HEK293 (cell line): Measurements from ENCODE around the gene GPATCH4.
A peak's percentile ranks its signal among the peaks of the same experiment; 100 is the strongest.

ENCODE experiments used
- FEZF1 ChIP-seq: fragments of 450-650 bp; formaldehyde crosslinking; IDR thresholded peaks from 2 replicates; pipeline ENCODE4 v1.5.1; 2016; ENCODE audit warnings: missing biosample characterization, missing genetic modification characterization
- GFI1B ChIP-seq: fragments of 450-650 bp; formaldehyde crosslinking; IDR thresholded peaks from 2 replicates; pipeline ENCODE4 v1.5.1; 2016; ENCODE audit warnings: missing biosample characterization, missing genetic modification characterization
- PRDM1 ChIP-seq: fragments of 450-650 bp; formaldehyde crosslinking; IDR thresholded peaks from 2 replicates; pipeline ENCODE4; 2016; ENCODE audit warnings: missing biosample characterization, missing genetic modification characterization
- REPIN1 ChIP-seq: fragments of 450-650 bp; formaldehyde crosslinking; IDR thresholded peaks from 2 replicates; pipeline ENCODE4 v1.5.1; 2017; ENCODE audit warnings: missing biosample characterization, missing genetic modification characterization, low read depth
- SCRT2 ChIP-seq: fragments of 450-650 bp; formaldehyde crosslinking; IDR thresholded peaks from 2 replicates; pipeline ENCODE4 v1.5.1; 2016; ENCODE audit warnings: missing biosample characterization, missing genetic modification characterization
- SP7 ChIP-seq: fragments of 450-650 bp; formaldehyde crosslinking; IDR thresholded peaks from 2 replicates; pipeline ENCODE4 v1.5.1; 2016; ENCODE audit warnings: missing biosample characterization, missing genetic modification characterization
- TCF7L2 ChIP-seq: IDR thresholded peaks from 2 replicates; pipeline ENCODE4 v1.6.1; 2011; ENCODE audit warnings: low read depth, mild to moderate bottlenecking, inconsistent platforms, low read length, moderate library complexity, borderline replicate concordance
- TRIM28 ChIP-seq: IDR thresholded peaks from 2 replicates; pipeline ENCODE4 v1.6.1; 2011; ENCODE audit warnings: low read length, control low read depth, borderline replicate concordance
- YY2 ChIP-seq: fragments of 450-650 bp; formaldehyde crosslinking; IDR thresholded peaks from 2 replicates; pipeline ENCODE4 v1.5.1; 2016; ENCODE audit warnings: missing biosample characterization, missing genetic modification characterization
- ZBTB21 ChIP-seq: fragments of 450-650 bp; formaldehyde crosslinking; IDR thresholded peaks from 2 replicates; pipeline ENCODE4 v1.5.1; 2017; ENCODE audit warnings: missing biosample characterization, missing genetic modification characterization
- ZEB2 ChIP-seq: fragments of 450-650 bp; formaldehyde crosslinking; IDR thresholded peaks from 2 replicates; pipeline ENCODE4 v1.5.1; 2016; ENCODE audit warnings: missing biosample characterization, missing genetic modification characterization
- ZFP41 ChIP-seq: fragments of 450-650 bp; formaldehyde crosslinking; IDR thresholded peaks from 2 replicates; pipeline ENCODE4 v1.5.1; 2016; ENCODE audit warnings: missing biosample characterization, missing genetic modification characterization, borderline replicate concordance
- ZNF175 ChIP-seq: fragments of 450-650 bp; formaldehyde crosslinking; IDR thresholded peaks from 2 replicates; pipeline ENCODE4 v1.5.1; 2016; ENCODE audit warnings: missing biosample characterization, missing genetic modification characterization
- ZNF184 ChIP-seq: fragments of 450-650 bp; IDR thresholded peaks from 2 replicates; pipeline ENCODE4 v1.5.1; 2018; ENCODE audit warnings: missing biosample characterization, mild to moderate bottlenecking, missing genetic modification characterization
- ZNF366 ChIP-seq: fragments of 450-650 bp; formaldehyde crosslinking; conservative IDR thresholded peaks from 2 replicates; pipeline ENCODE4 v1.5.1; 2016; ENCODE audit warnings: missing biosample characterization, missing genetic modification characterization
- ZNF416 ChIP-seq: fragments of 450-650 bp; formaldehyde crosslinking; IDR thresholded peaks from 2 replicates; pipeline ENCODE4 v1.5.1; 2016; ENCODE audit warnings: missing biosample characterization, missing genetic modification characterization
- ZNF585B ChIP-seq: fragments of 450-650 bp; formaldehyde crosslinking; IDR thresholded peaks from 2 replicates; pipeline ENCODE4 v1.5.1; 2016; ENCODE audit warnings: missing biosample characterization, missing genetic modification characterization
- ZNF600 ChIP-seq: fragments of 450-650 bp; formaldehyde crosslinking; IDR thresholded peaks from 2 replicates; pipeline ENCODE4 v1.5.1; 2016; ENCODE audit warnings: missing biosample characterization, missing genetic modification characterization
- ZNF664 ChIP-seq: fragments of 450-650 bp; formaldehyde crosslinking; IDR thresholded peaks from 2 replicates; pipeline ENCODE4 v1.5.1; 2016; ENCODE audit warnings: missing biosample characterization, missing genetic modification characterization
- ZNF701 ChIP-seq: fragments of 450-650 bp; formaldehyde crosslinking; IDR thresholded peaks from 2 replicates; pipeline ENCODE4 v1.5.1; 2016; ENCODE audit warnings: missing biosample characterization, missing genetic modification characterization
- ZNF76 ChIP-seq: fragments of 450-650 bp; formaldehyde crosslinking; IDR thresholded peaks from 2 replicates; pipeline ENCODE4; 2016; ENCODE audit warnings: low read depth, missing biosample characterization, missing genetic modification characterization, borderline replicate concordance
- ZNF785 ChIP-seq: fragments of 450-650 bp; formaldehyde crosslinking; IDR thresholded peaks from 2 replicates; pipeline ENCODE4 v1.5.1; 2016; ENCODE audit warnings: missing biosample characterization, missing genetic modification characterization
- TF ChIP-seq, protein P1 (sequence below): fragments of 450-650 bp; formaldehyde crosslinking; IDR thresholded peaks from 2 replicates; pipeline ENCODE4 v1.5.1; 2016; ENCODE audit warnings: missing biosample characterization, missing genetic modification characterization
- TF ChIP-seq, protein P2 (sequence below): fragments of 450-650 bp; formaldehyde crosslinking; IDR thresholded peaks from 2 replicates; pipeline ENCODE4 v1.5.1; 2016; ENCODE audit warnings: missing biosample characterization, missing genetic modification characterization, borderline replicate concordance
- TF ChIP-seq, protein P3 (sequence below): fragments of 450-650 bp; formaldehyde crosslinking; IDR thresholded peaks from 2 replicates; pipeline ENCODE4 v1.5.1; 2017; ENCODE audit warnings: missing biosample characterization, missing genetic modification characterization
- TF ChIP-seq, protein P4 (sequence below): fragments of 450-650 bp; formaldehyde crosslinking; IDR thresholded peaks from 2 replicates; pipeline ENCODE4 v1.5.1; 2016; ENCODE audit warnings: missing biosample characterization, missing genetic modification characterization
- TF ChIP-seq, protein P5 (sequence below): fragments of 450-650 bp; formaldehyde crosslinking; IDR thresholded peaks from 2 replicates; pipeline ENCODE4 v1.5.1; 2017; ENCODE audit warnings: missing biosample characterization, missing genetic modification characterization

GPATCH4 gene

DNA sequence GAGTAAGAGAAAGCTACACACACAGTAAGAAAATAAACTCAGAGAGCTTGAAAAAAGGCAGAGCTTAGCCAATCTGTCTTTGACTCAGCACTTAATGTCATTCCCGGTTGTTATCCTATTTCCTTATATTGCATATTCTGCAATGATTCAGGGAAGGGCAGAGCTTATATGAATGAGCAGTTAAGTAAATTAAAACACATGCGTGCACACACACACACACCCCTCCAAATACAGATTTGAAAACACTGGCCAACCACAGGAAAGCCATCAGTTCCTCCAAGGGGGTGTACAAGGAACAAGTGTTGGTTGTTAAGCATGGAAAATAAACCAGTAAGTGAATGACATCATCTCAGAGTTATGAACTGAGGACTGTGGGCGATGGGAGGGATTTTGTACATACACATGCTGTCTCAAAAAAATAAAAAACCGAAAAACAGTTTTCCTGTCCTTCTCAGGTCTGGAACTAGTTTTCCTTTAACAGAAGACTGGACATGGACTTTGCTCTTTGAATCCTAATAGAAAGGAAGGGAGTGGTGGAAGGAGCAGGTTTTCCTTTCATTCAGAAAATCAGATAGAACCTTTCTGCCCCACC is 29.9 kb downstream of the GPATCH4 start (continued):
- TF ChIP-seq, protein P1, sequence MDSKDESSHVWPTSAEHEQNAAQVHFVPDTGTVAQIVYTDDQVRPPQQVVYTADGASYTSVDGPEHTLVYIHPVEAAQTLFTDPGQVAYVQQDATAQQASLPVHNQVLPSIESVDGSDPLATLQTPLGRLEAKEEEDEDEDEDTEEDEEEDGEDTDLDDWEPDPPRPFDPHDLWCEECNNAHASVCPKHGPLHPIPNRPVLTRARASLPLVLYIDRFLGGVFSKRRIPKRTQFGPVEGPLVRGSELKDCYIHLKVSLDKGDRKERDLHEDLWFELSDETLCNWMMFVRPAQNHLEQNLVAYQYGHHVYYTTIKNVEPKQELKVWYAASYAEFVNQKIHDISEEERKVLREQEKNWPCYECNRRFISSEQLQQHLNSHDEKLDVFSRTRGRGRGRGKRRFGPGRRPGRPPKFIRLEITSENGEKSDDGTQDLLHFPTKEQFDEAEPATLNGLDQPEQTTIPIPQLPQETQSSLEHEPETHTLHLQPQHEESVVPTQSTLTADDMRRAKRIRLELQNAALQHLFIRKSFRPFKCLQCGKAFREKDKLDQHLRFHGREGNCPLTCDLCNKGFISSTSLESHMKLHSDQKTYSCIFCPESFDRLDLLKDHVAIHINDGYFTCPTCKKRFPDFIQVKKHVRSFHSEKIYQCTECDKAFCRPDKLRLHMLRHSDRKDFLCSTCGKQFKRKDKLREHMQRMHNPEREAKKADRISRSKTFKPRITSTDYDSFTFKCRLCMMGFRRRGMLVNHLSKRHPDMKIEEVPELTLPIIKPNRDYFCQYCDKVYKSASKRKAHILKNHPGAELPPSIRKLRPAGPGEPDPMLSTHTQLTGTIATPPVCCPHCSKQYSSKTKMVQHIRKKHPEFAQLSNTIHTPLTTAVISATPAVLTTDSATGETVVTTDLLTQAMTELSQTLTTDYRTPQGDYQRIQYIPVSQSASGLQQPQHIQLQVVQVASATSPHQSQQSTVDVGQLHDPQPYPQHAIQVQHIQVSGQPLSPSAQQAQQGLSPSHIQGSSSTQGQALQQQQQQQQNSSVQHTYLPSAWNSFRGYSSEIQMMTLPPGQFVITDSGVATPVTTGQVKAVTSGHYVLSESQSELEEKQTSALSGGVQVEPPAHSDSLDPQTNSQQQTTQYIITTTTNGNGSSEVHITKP: peak; percentile 75
- TF ChIP-seq, protein P2, sequence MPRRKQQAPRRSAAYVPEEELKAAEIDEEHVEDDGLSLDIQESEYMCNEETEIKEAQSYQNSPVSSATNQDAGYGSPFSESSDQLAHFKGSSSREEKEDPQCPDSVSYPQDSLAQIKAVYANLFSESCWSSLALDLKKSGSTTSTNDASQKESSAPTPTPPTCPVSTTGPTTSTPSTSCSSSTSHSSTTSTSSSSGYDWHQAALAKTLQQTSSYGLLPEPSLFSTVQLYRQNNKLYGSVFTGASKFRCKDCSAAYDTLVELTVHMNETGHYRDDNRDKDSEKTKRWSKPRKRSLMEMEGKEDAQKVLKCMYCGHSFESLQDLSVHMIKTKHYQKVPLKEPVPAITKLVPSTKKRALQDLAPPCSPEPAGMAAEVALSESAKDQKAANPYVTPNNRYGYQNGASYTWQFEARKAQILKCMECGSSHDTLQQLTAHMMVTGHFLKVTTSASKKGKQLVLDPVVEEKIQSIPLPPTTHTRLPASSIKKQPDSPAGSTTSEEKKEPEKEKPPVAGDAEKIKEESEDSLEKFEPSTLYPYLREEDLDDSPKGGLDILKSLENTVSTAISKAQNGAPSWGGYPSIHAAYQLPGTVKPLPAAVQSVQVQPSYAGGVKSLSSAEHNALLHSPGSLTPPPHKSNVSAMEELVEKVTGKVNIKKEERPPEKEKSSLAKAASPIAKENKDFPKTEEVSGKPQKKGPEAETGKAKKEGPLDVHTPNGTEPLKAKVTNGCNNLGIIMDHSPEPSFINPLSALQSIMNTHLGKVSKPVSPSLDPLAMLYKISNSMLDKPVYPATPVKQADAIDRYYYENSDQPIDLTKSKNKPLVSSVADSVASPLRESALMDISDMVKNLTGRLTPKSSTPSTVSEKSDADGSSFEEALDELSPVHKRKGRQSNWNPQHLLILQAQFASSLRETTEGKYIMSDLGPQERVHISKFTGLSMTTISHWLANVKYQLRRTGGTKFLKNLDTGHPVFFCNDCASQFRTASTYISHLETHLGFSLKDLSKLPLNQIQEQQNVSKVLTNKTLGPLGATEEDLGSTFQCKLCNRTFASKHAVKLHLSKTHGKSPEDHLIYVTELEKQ (tag by site-specific recombination): no peak
- TF ChIP-seq, protein P3, sequence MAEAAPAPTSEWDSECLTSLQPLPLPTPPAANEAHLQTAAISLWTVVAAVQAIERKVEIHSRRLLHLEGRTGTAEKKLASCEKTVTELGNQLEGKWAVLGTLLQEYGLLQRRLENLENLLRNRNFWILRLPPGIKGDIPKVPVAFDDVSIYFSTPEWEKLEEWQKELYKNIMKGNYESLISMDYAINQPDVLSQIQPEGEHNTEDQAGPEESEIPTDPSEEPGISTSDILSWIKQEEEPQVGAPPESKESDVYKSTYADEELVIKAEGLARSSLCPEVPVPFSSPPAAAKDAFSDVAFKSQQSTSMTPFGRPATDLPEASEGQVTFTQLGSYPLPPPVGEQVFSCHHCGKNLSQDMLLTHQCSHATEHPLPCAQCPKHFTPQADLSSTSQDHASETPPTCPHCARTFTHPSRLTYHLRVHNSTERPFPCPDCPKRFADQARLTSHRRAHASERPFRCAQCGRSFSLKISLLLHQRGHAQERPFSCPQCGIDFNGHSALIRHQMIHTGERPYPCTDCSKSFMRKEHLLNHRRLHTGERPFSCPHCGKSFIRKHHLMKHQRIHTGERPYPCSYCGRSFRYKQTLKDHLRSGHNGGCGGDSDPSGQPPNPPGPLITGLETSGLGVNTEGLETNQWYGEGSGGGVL (tag by site-specific recombination): no peak
- TF ChIP-seq PRDM1 (0 out of 2 replicates have a peak, but pooled peaks have one; percentile 4), YY2 (tag by site-specific recombination) (no peak), ZNF600 (tag by site-specific recombination) (peak; percentile 60; the same call in 1 of the 2 replicates), ZNF76 (peak; percentile 49; the same call in 1 of the 2 replicates), ZBTB21 (tag by site-specific recombination) (no peak), ZFP41 (tag by site-specific recombination) (no peak), ZNF184 (tag by site-specific recombination) (no peak), ZEB2 (peak; percentile 57; the same call in 1 of the 2 replicates), FEZF1 (tag by site-specific recombination) (peak; percentile 56), SP7 (0 out of 2 replicates have a peak, but pooled peaks have one; percentile 43), GFI1B (tag by site-specific recombination) (no peak), ZNF416 (tag by site-specific recombination) (no peak), ZNF585B (tag by site-specific recombination) (no peak), ZNF701 (tag by site-specific recombination) (no peak), TCF7L2 (no peak), ZNF664 (tag by site-specific recombination) (no peak), TRIM28 (peak; percentile 4; the same call in 1 of the 2 replicates), ZNF366 (peak; percentile 72), ZNF175 (tag by site-specific recombination) (no peak), SCRT2 (peak; percentile 81), ZNF785 (tag by site-specific recombination) (no peak), REPIN1 (no peak)
- TF ChIP-seq, protein P4, sequence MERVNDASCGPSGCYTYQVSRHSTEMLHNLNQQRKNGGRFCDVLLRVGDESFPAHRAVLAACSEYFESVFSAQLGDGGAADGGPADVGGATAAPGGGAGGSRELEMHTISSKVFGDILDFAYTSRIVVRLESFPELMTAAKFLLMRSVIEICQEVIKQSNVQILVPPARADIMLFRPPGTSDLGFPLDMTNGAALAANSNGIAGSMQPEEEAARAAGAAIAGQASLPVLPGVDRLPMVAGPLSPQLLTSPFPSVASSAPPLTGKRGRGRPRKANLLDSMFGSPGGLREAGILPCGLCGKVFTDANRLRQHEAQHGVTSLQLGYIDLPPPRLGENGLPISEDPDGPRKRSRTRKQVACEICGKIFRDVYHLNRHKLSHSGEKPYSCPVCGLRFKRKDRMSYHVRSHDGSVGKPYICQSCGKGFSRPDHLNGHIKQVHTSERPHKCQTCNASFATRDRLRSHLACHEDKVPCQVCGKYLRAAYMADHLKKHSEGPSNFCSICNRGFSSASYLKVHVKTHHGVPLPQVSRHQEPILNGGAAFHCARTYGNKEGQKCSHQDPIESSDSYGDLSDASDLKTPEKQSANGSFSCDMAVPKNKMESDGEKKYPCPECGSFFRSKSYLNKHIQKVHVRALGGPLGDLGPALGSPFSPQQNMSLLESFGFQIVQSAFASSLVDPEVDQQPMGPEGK (tag by site-specific recombination): peak; percentile 61
- TF ChIP-seq, protein P5, sequence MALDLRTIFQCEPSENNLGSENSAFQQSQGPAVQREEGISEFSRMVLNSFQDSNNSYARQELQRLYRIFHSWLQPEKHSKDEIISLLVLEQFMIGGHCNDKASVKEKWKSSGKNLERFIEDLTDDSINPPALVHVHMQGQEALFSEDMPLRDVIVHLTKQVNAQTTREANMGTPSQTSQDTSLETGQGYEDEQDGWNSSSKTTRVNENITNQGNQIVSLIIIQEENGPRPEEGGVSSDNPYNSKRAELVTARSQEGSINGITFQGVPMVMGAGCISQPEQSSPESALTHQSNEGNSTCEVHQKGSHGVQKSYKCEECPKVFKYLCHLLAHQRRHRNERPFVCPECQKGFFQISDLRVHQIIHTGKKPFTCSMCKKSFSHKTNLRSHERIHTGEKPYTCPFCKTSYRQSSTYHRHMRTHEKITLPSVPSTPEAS (tag by site-specific recombination): peak; percentile 72
